ENCODE measurements around the gene CENPL. TPM values are rescaled to one million over a fixed set of nuclear protein-coding genes. Genes with fewer than 3 reads are reported as not detected.

Gene CENPL
- total and polyA plus RNA-seq, 9 of the 15 experiments (the other 6 are each of a cell fraction or from before 2014, with no cell fraction given), result 33.0 to 52.7 (median 39.7) TPM

DNA sequence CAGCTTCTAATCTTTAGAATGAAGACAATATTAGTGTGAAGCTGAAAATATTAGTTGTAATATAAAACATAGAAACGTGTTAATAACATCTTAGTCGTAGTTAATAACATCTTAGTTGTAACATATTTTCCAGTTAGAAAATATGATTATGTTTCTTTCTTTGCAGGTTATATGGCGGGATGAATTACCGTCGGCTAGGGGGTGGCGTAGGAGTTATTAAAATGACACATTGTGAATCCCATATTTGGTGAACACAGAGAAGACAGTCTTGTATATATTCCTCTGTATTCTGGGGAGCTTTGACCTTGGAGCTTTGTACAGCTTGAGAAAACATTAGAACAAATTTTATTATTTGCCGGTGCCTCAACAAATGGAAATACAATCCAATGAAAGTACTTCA, 39.7 kb downstream of the CENPL start:
- intact Hi-C loops (cut with micrococcal nuclease), result loop anchor here (5.0 kb wide), 1 partner anchor 363 kb away; no protein-coding TSS in a partner anchor
- Histone ChIP-seq H3K27me3 (ENCODE audit: control insufficient read depth in 2 of 2, insufficient read depth in 2 of 2, low read length in 2 of 2) (no peaks in the 10 kb centered on the region), H3K9me1 (ENCODE audit: control insufficient read depth, insufficient read depth, low read length) (no peaks in the 10 kb centered on the region), H3K4me3 (no peak overlapping the region), H3K27ac (ENCODE audit: extremely low read depth, low read depth, low read length) (no peak overlapping the region), H3K4me2 (ENCODE audit: insufficient read depth, low read length) (no peak overlapping the region), H3K36me3 (ENCODE audit: control insufficient read depth, insufficient read depth, low read length) (peaks cover 70% of the 10 kb centered on the region), H4K20me1 (replicated peaks; ENCODE audit: control insufficient read depth, insufficient read depth, low read length) (no peaks in the 10 kb centered on the region), H3K9me3 (replicated peaks; ENCODE audit: control insufficient read depth, insufficient read depth, low read depth, low read length) (no peaks in the 10 kb centered on the region), H3K9ac (ENCODE audit: insufficient read depth in 1 of 2, low read depth in 2 of 2, low read length in 2 of 2) (no peak overlapping the region), H2AFZ (ENCODE audit: low read depth, low read length) (no peak overlapping the region), H3K79me2 (ENCODE audit: control insufficient read depth, insufficient read depth, low read length) (no peaks in the 10 kb centered on the region), H3K4me1 (replicated peaks in 1 of 2; ENCODE audit: control insufficient read depth in 2 of 2, insufficient read depth in 2 of 2, low read length in 2 of 2) (no peaks in the 10 kb centered on the region)
- ChIA-PET CTCF (ENCODE audit: low intra/inter-chr PET ratio) (no interaction called here), POLR2A (interaction anchor here (0.6 to 2.1 kb wide), 3 partner anchors 10 to 1194 kb away, joined by 3 to 6 read pairs (median 3); no protein-coding TSS in a partner anchor)
- in situ Hi-C loops (cut with MboI), result no loop called here
- no peak for DNase-seq (ENCODE audit: extremely low read depth in 1 of 4, low spot score in 3 of 4)
- FAIRE-seq, result no peak
- no peak for ATAC-seq
- WGBS (ENCODE audit: insufficient coverage, low coverage, missing lambda C conversion rate), result 90% methylated on average over 7 of the region's 7 CpGs
- no TSS peak for BruUV-seq (replicated peaks)
- TF ChIP-seq MECOM (CRISPR knock-in tag; IDR thresholded peaks at IDR 0.05), result no peak
- no peak for TF ChIP-seq ZNF785 (CRISPR knock-in tag; IDR thresholded peaks at IDR 0.05)
- TF ChIP-seq TGIF2 (CRISPR knock-in tag; IDR thresholded peaks at IDR 0.05), result no peak
- no peak for TF ChIP-seq ZC3H11A (IDR thresholded peaks at IDR 0.05; ENCODE audit: low read depth, low read length)
- no peak for TF ChIP-seq ZFX (CRISPR knock-in tag; IDR thresholded peaks at IDR 0.05)
- TF ChIP-seq HNRNPLL (IDR thresholded peaks at IDR 0.05; ENCODE audit: low read depth, low read length, poor library complexity, severe bottlenecking), result no peak
- TF ChIP-seq PCBP2 (IDR thresholded peaks at IDR 0.05; ENCODE audit: low read depth, low read length, poor library complexity, severe bottlenecking), result no peak
- TF ChIP-seq ZNF316 (IDR thresholded peaks at IDR 0.05), result no peak
- no peak for TF ChIP-seq TCF7L2 (IDR thresholded peaks at IDR 0.05; ENCODE audit: low read depth, low read length)
- no peak for TF ChIP-seq HNRNPL (IDR thresholded peaks at IDR 0.05; ENCODE audit: low read depth, low read length)
- TF ChIP-seq ZNF431 (CRISPR knock-in tag; IDR thresholded peaks at IDR 0.05), result no peak
- TF ChIP-seq, protein P1, sequence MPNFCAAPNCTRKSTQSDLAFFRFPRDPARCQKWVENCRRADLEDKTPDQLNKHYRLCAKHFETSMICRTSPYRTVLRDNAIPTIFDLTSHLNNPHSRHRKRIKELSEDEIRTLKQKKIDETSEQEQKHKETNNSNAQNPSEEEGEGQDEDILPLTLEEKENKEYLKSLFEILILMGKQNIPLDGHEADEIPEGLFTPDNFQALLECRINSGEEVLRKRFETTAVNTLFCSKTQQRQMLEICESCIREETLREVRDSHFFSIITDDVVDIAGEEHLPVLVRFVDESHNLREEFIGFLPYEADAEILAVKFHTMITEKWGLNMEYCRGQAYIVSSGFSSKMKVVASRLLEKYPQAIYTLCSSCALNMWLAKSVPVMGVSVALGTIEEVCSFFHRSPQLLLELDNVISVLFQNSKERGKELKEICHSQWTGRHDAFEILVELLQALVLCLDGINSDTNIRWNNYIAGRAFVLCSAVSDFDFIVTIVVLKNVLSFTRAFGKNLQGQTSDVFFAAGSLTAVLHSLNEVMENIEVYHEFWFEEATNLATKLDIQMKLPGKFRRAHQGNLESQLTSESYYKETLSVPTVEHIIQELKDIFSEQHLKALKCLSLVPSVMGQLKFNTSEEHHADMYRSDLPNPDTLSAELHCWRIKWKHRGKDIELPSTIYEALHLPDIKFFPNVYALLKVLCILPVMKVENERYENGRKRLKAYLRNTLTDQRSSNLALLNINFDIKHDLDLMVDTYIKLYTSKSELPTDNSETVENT (CRISPR knock-in tag; IDR thresholded peaks at IDR 0.05), result no peak
- TF ChIP-seq HNRNPK (IDR thresholded peaks at IDR 0.05; ENCODE audit: low read depth, low read length, poor library complexity, severe bottlenecking), result no peak
